Brain microvascular endothelial cell (primary cell): ENCODE data around the gene GRID2.

Experiments used
- DNase-seq: peaks from one replicate; pipeline ENCODE4 v3.0.0-alpha.2; 2020
- H3K27ac ChIP-seq: fragments of 250-450 bp; sonication (Bioruptor Pico); 2 replicates; pipeline ENCODE4 v1.5.1; 2020; ENCODE audit warnings: mild to moderate bottlenecking, moderate library complexity
- H3K27me3 ChIP-seq: fragments of 250-450 bp; sonication (Bioruptor Pico); replicated peaks from 2 replicates; pipeline ENCODE4 v1.5.1; 2020; ENCODE audit warnings: mild to moderate bottlenecking
- H3K36me3 ChIP-seq: fragments of 250-450 bp; sonication (Bioruptor Pico); replicated peaks from 2 replicates; pipeline ENCODE4 v1.5.1; 2020; ENCODE audit warnings: mild to moderate bottlenecking
- H3K4me3 ChIP-seq: 2 replicates; pipeline ENCODE4 v1.5.1; 2011; ENCODE audit warnings: low read depth, mild to moderate bottlenecking, control low read depth, low read length, moderate library complexity
- in situ Hi-C: cut with HindIII; loops from 2 replicates; pipeline ENCODE4 v1.10.0; 2017; ENCODE audit warnings: low sequenced_read_pairs, low pct_ligation_motif_present
- TF ChIP-seq, protein P1 (sequence below): IDR thresholded peaks from 2 replicates; pipeline ENCODE4 v1.5.1; 2011; ENCODE audit warnings: low read depth, mild to moderate bottlenecking, moderate library complexity, low read length, control low read depth, inconsistent platforms; ENCODE audit errors: missing control alignments

GRID2 gene

GRCh38 chr4:92789741-92790140 lies 486.0 kb downstream of the GRID2 start:
- no peak for DNase-seq
- H3K27me3 ChIP-seq, result no peaks in the 10 kb centered on the region
- H3K27ac ChIP-seq, result no peak overlapping the region
- in situ Hi-C loops, result no loop called here
- TF ChIP-seq, protein P1, sequence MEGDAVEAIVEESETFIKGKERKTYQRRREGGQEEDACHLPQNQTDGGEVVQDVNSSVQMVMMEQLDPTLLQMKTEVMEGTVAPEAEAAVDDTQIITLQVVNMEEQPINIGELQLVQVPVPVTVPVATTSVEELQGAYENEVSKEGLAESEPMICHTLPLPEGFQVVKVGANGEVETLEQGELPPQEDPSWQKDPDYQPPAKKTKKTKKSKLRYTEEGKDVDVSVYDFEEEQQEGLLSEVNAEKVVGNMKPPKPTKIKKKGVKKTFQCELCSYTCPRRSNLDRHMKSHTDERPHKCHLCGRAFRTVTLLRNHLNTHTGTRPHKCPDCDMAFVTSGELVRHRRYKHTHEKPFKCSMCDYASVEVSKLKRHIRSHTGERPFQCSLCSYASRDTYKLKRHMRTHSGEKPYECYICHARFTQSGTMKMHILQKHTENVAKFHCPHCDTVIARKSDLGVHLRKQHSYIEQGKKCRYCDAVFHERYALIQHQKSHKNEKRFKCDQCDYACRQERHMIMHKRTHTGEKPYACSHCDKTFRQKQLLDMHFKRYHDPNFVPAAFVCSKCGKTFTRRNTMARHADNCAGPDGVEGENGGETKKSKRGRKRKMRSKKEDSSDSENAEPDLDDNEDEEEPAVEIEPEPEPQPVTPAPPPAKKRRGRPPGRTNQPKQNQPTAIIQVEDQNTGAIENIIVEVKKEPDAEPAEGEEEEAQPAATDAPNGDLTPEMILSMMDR, result no peak
- H3K36me3 ChIP-seq, result no peaks in the 10 kb centered on the region
- no peak overlapping the region for H3K4me3 ChIP-seq

- in situ Hi-C loops, result no loop called here
- TF ChIP-seq, protein P1, result no peak
- H3K36me3 ChIP-seq, result no peaks in the 10 kb centered on the region
- no peak overlapping the region for H3K27ac ChIP-seq
- no peak overlapping the region for H3K4me3 ChIP-seq
- no peaks in the 10 kb centered on the region for H3K27me3 ChIP-seq
- no peak for DNase-seq
These were observed 488.2 kb downstream of the GRID2 start for GRCh38 chr4:92791871-92792440.

DNA sequence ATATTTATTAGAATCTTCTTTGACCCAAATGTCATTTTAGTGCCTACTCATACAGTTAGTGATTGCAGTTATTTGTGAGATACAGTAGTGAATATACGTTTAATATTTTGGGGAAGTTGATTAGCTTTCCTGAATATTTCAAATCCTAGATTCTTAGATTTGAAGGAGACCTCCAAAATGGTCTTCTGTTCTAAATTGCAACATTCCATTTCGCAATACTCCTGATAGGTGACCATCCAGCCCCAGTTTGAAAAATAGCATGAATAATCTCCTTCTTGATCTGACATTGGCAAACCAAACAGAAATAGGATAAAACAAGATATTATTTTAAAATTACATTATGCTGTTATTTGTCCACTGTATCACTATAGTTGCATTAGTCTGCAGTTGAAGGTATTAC lies 505.6 kb downstream of the GRID2 start:
- H3K27me3 ChIP-seq, result no peaks in the 10 kb centered on the region
- no peaks in the 10 kb centered on the region for H3K36me3 ChIP-seq
- no peak overlapping the region for H3K27ac ChIP-seq
- no peak for DNase-seq
- in situ Hi-C loops, result no loop called here
- TF ChIP-seq, protein P1, result no peak
- H3K4me3 ChIP-seq, result no peak overlapping the region

DNA sequence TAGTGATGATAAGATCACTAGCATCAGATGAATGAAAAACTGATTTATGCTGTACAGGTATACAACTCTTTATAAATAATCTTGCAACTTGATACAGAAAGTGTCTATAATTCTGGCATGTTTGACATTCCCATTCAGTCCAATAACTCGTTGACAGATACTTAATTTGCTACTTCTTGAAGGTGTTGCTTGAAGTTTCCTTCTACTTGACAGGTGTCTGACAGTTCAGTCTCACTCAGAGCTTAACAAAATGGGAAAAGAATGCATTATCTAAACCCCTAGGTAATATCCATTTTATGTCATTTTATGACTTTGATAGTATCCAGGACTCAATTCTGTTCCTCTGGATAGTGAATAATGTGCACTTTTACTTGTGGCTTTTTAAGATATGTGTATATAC lies 508.9 kb downstream of the GRID2 start:
- DNase-seq, result no peak
- TF ChIP-seq, protein P1, result no peak
- Histone ChIP-seq H3K27me3 (no peaks in the 10 kb centered on the region), H3K36me3 (no peaks in the 10 kb centered on the region), H3K4me3 (no peak overlapping the region), H3K27ac (no peak overlapping the region)
- in situ Hi-C loops, result no loop called here

GRCh38 chr4:92814677-92815076 lies 510.9 kb downstream of the GRID2 start:
- in situ Hi-C loops, result no loop called here
- Histone ChIP-seq H3K36me3 (no peaks in the 10 kb centered on the region), H3K4me3 (no peak overlapping the region), H3K27ac (no peak overlapping the region), H3K27me3 (no peaks in the 10 kb centered on the region)
- TF ChIP-seq, protein P1, result no peak
- no peak for DNase-seq

GRCh38 chr4:92825256-92825655 lies 521.5 kb downstream of the GRID2 start:
- H3K36me3 ChIP-seq, result no peaks in the 10 kb centered on the region
- TF ChIP-seq, protein P1, result no peak
- no peak overlapping the region for H3K27ac ChIP-seq
- in situ Hi-C loops, result no loop called here
- DNase-seq, result no peak
- H3K27me3 ChIP-seq, result no peaks in the 10 kb centered on the region
- no peak overlapping the region for H3K4me3 ChIP-seq
